ENCODE measurements around the gene GALNS.
"Not testable (repeated sequence)": the region's sequence is repeated elsewhere in the genome, so short reads cannot be mapped to it uniquely, and the experiment has no call there.

The GALNS gene

DNA sequence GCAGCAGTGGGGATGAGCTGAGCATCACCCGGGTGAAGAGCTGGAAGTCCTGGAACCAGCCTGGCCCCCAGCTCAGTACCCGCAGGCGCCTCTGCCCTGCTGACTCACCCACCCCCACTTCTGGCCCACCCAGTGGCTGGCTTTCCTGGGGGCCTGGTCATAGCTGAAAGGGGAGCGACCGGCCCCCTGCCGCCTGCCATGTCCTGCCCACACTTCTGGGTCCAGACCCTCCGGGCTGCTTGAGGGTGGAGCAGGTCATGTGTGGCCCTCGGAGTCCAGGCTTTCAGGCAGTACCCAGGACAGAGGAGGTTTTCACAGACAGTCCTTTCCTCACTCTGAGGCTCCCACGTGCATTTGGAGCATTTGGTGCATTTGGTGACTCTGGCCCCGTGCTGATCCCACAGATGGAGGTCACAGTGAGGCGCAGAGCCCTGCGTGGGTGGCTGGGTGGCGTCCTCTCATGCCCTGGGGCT lies 64.6 kb downstream of the GALNS start:
- no peak for DNase-seq
- intact Hi-C loops (cut with DNase I) = no loop called here

- DNase-seq = no peak
- intact Hi-C loops (cut with DNase I) = no loop called here
Observed at GRCh38 chr16:88790312-88791211, 66.2 kb downstream of the GALNS start.

DNA sequence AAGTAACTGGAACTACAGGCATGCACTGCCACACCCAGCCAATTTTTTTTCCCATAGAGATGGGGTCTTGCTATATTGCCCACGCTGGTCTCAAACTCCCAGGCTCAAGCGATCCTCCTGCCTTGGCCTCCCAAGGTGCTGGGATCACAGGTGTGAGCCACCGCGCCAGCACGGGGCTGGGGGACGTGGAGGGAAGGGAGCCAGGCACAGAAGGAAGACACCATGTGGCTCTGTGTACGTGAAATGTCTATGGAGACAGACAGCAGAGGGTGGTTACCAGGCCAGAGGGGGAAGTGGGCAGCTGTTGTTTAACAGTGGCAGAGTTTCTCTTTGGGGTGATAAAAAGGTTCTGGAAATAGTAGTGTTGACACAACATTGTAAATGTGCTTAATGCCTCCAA lies 67.2 kb downstream of the GALNS start:
- intact Hi-C loops (cut with DNase I) = loop anchor here (10.0 kb wide), 1 partner anchor 225 kb away; no protein-coding TSS in a partner anchor
- DNase-seq = no peak

DNA sequence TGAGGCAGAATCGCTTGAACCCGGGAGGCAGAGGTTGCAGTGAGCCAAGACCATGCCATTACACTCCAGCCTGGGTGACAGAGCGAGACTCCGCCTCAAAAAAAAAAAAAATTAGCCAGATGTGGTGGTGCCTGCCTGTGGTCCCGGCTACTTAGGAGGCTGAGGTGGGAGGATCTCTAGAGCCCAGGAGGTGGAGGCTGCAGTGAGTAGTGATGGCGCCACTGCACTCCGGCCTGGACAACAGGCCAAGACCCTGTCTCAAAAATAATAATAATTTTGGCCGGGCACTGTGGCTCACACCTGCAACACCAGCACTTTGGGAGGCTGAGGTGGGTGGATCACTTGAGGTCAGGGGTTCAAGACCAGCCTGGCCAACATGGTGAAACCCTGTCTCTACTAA lies 68.0 kb downstream of the GALNS start:
- DNase-seq = not testable (repeated sequence)
- intact Hi-C loops (cut with DNase I) = loop anchor here (10.0 kb wide), 1 partner anchor 224 kb away; no protein-coding TSS in a partner anchor

- no peak for DNase-seq
- intact Hi-C loops (cut with DNase I) = loop anchor here (10.0 kb wide), 1 partner anchor 223 kb away; no protein-coding TSS in a partner anchor
Observed at GRCh38 chr16:88787579-88788314, 69.0 kb downstream of the GALNS start.

DNA sequence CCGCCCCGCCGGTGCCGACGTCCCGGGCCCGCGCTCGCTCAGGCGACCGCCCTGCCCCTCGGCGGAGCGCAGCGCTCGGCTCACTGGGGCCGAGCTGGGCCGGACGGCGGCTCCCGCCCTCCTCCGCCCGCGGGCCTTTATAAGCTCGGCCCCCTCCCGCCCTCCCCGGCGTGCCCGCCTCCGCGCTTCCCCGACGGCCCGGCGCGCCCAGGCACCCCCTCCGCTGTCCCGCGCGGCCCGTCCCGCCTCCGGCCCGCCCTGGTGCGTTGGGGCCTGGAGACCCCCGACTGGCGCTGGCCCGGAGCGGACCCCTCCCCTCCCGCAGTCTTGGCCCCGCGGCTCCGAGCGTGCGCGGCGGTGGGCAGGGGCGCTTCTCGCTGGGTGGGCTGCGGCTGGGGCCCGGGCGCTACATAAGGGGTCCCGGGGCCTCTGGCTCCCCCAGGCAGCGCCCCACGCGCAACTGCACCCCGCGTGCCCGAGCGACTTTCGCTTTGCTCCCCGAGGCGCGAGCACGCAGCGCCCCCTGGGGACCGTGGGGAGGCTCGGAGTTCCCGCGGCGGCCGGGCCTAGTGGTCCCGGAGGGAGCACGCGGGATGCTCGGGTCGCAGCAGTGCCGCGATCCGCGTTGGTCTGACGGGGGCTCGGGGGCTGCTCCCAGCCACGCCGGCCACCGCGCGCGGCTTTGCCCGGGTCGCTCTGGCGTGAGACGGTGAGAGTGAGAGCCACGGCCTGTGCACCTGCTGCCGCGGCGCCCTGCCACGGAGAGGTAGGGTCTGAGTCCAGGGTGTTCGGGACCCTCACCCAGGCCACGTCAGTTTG lies 71.4 kb downstream of the GALNS start, which contains the start of gene PIEZO1:
TSS of gene PIEZO1 (minus strand) at position 115 of the 819 bp plus-strand sequence. CDS start 256 bp downstream, outside the sequence.
- DNase-seq = peak in 8 of 10 donors; percentile 53 to 94 (median 66)
- intact Hi-C loops (cut with DNase I) = loop anchor here (1.0 to 10.0 kb wide), 2 partner anchors 48 to 221 kb away; no protein-coding TSS in a partner anchor

DNA sequence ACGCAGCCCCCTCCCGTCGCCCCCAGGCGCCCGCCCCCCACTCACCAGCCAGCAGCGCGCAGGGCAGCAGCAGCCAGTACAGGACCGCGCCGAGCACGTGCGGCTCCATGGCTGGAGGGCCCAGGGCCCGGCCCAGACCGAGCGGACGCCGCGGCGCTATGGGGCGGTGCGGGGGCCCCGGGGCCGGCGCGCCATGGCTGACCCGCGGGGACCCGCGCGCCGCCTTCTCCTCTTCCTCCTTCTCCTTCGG lies 72.0 kb downstream of the GALNS start:
- intact Hi-C loops (cut with DNase I) = loop anchor here (1.0 to 10.0 kb wide), 2 partner anchors 47 to 220 kb away; no protein-coding TSS in a partner anchor
- DNase-seq = no peak

DNA sequence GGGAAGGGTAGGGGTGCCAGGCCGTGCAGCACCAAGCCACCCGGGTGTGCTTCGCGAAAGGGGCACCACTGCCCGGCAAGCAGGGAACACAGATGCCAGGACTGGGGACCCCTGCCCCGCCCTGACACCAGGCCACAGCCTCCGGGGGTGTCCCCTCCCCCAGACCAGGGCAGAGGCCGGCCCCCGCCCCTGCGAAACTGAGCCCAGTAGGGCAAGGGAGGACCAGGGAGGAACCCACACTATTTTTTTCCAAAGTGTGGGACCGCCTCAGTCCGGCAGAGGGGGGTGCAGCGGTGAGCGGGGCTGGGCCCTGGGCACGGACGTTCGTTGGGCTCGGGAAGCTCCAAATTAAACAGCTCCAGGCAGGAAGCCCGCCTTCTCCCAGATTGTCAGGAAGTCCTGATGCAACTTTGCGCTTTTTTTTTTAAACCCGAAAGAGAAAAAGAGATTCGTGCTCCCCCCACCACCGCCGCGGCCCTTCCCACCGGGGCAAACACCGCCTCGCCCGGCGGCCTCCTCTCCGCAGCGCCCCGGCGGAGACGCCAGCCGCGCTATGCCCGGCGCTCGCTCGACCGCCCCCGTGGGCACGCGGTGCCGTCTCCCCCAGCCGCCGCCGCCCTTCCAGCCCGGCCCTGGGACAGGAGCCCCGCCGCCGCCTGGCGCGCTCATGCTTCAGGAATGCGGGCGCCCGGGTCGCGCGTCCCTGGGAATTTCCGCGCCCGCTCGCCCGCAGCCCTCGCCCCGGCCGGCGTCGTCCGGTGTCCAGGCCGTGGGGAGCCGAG lies 72.5 kb downstream of the GALNS start:
- DNase-seq = peak in 1 of 10 donors; percentile 54
- intact Hi-C loops (cut with DNase I) = loop anchor here (10.0 kb wide), 1 partner anchor 219 kb away; no protein-coding TSS in a partner anchor

- peak in 7 of 10 donors; percentile 46 to 84 (median 57) for DNase-seq
- intact Hi-C loops (cut with DNase I) = loop anchor here (10.0 kb wide), 1 partner anchor 219 kb away; no protein-coding TSS in a partner anchor
Observed at GRCh38 chr16:88783391-88784073, 73.2 kb downstream of the GALNS start.

- DNase-seq = peak in 1 of 10 donors; percentile 51
- intact Hi-C loops (cut with DNase I) = loop anchor here (10.0 kb wide), 1 partner anchor 218 kb away; no protein-coding TSS in a partner anchor
Observed at GRCh38 chr16:88782454-88783390, 74.0 kb downstream of the GALNS start.

DNA sequence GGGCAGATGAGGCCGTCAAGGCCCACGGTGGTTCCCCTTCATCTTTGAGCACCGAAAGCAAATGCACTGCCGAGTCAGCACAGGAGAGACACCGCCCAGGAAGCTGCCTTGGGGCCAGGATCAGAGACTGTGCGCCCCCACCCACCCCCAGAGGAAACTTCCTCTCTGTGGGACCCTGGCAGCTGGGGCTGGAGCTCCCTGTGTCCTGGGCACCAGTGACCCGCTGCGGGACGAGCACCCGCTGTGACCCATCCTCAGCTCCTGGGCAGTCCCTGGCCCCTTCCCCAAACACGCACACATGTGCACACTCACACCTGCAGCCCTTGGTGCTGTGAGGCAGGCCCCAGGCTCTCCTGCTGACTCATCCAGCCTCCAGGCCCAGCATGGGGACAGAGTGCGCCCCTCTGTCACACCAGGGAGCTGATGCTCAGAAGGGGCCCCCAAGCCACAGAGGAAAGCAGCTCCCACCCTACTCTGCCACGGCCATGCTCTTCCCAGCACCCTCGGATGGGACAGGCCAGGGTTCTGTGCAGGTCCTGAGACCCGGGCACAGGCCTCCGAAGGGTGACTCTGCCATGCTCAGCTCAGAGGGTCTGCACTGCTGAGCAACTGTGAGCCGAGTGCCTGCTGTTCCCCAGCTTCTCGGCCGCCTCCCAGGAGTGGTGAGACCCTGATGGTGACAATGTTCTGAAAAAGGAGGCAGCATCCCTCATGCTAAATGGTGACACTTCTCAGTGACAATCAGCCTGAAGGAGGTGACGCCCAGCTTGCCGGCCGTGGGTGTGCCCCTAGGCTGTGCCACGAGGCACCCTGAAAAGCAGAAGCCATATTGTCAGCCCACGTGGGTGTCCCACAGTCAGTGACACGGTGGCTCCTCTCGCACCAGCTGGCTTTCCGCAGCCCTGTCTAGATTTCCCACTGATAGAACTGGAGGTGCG lies 75.3 kb downstream of the GALNS start:
- intact Hi-C loops (cut with DNase I) = loop anchor here (10.0 kb wide), 1 partner anchor 217 kb away; no protein-coding TSS in a partner anchor
- no peak for DNase-seq

GRCh38 chr16:88780142-88781062 lies 76.3 kb downstream of the GALNS start:
- DNase-seq = no peak
- intact Hi-C loops (cut with DNase I) = loop anchor here (10.0 kb wide), 1 partner anchor 216 kb away; no protein-coding TSS in a partner anchor

DNA sequence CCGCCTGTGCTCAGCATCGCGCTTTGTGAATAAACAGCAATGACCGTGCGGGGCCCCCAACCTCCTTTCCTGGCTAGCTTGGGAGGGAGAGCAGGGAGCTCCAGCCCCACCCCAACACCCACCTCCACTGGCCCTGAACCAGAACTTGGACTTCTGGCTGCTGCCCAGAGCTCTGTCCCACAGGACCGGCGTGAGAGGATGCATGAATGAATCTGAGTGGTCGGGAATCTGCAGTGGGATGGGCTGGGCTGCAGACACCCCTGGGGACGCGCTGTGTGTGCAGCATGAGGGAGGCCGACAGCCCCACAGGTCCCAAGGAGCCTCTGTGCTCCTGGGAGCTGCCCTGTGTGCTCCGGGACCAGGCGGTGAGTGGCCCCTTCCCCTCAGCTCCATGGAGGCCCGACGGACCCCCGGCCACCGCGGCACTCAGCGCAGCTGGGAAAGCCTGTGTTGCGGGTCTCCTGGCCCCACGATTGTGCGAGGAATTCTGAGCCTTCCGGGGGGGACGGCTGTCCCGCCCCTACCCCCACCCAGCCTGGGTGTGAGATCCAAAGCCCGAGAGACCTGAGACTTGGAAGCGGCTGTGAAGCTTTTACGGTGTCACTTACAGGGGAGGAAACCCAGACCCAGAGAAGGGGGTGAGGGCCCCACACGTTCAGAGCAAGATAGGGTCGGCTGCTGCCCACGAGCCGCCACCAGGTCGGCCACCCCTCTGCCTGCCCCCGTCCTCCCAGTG lies 77.2 kb downstream of the GALNS start:
- intact Hi-C loops (cut with DNase I) = loop anchor here (10.0 kb wide), 1 partner anchor 215 kb away; no protein-coding TSS in a partner anchor
- no peak for DNase-seq

DNA sequence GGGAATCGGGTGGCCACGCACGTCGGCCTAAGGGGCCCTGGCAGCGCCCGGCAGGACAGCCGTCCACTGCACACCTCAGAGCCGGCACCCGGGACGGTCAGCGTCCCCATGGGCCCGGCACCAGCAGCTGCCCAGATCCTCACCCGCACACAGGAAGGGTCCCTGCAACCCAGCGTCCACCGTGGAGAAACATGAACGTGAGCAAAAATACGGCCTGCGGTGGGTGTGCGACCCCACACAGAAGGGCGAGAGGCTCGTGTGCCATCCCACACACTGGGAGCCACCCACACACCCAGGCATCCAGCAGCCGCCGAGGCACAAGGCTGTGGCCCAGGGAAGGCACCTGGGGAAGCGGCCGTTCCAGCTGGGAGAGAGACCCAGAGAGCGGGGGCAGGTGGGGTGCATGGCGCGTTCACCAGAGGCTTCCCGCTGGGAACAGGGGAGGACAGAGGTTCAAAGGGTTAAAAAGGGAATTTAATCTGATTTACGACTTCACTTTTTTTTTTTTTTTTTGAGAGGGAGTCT lies 78.1 kb downstream of the GALNS start:
- intact Hi-C loops (cut with DNase I) = no loop called here
- DNase-seq = no peak

DNA sequence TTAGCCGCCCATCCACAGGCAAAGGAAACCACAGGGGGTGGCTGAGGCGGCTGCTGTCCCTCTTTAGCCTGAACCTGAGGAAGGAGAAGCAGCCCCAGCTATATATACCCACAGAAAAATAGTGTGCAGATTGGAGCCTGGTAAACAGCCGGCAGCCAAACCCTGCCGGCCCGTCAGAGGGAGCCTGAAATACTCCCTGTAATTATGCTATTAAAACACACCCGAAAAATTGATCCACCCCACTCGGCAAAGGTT lies 78.5 kb downstream of the GALNS start:
- intact Hi-C loops (cut with DNase I) = no loop called here

More for the DNA sequence above, 78.5 kb downstream of the GALNS start:
- no peak for DNase-seq

Measured in posterior cingulate gyrus (tissue), 11 donors.